Subcutaneous adipose tissue (tissue), 4 donors: ENCODE measurements around the gene GCNT2. TPM values are rescaled to one million over a fixed set of nuclear protein-coding genes. Genes with fewer than 3 reads are reported as not detected.

Source experiments
- total RNA-seq, 4 donors: library from RNA; depleted of rRNA; stranded (reverse); fragments of >200 nt; gene quantifications; one replicate each; pipeline ENCODE4 v1.1.0, GENCODE V29; 2016
- TF ChIP-seq, protein P1 (sequence below): fragments of 450-650 bp; IDR thresholded peaks from one replicate; pipeline ENCODE4 v1.5.1; 2016; ENCODE audit warnings: low read depth, mild to moderate bottlenecking, control low read depth, antibody characterized with exemption, moderate library complexity

GCNT2 gene
- total RNA-seq, 4 donors from 2014 or later, result 0.57 to 8.5 (median 5.6) TPM

DNA sequence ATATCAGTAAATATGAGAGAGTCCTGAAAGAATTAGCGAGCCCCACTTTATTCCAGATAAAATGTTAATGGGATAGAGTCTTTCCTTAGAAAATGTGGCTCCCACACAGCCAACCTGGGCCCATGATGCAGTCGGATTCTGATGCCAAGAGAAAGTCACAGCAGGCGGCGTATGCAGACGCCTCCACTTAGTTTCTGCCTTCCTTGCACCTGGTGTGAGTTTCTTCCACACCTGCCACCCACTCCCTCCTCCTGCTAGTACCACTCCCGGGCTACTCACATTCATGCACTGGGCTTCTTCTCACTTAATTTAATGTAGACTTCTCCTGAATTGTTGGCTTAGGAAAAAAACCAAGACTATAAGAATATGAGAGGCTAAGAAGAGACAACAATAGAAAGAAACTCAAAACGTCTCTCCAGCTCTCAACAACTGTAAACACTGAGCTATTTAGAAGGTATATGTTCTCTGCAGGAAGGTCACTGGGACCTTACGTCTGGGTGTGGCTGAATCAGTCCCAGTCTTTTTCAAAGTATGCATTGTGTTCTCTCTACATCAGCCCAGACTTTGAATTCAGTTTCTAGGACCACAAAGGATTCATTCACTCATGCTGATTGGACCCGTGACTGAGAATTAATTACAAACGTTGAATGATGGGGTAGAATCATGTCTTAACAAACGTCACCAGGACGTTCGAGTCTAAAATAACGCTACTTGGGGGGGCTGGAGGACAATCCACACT, 70.4 kb downstream of the GCNT2 start:
- TF ChIP-seq, protein P1, sequence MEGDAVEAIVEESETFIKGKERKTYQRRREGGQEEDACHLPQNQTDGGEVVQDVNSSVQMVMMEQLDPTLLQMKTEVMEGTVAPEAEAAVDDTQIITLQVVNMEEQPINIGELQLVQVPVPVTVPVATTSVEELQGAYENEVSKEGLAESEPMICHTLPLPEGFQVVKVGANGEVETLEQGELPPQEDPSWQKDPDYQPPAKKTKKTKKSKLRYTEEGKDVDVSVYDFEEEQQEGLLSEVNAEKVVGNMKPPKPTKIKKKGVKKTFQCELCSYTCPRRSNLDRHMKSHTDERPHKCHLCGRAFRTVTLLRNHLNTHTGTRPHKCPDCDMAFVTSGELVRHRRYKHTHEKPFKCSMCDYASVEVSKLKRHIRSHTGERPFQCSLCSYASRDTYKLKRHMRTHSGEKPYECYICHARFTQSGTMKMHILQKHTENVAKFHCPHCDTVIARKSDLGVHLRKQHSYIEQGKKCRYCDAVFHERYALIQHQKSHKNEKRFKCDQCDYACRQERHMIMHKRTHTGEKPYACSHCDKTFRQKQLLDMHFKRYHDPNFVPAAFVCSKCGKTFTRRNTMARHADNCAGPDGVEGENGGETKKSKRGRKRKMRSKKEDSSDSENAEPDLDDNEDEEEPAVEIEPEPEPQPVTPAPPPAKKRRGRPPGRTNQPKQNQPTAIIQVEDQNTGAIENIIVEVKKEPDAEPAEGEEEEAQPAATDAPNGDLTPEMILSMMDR, result no peak

DNA sequence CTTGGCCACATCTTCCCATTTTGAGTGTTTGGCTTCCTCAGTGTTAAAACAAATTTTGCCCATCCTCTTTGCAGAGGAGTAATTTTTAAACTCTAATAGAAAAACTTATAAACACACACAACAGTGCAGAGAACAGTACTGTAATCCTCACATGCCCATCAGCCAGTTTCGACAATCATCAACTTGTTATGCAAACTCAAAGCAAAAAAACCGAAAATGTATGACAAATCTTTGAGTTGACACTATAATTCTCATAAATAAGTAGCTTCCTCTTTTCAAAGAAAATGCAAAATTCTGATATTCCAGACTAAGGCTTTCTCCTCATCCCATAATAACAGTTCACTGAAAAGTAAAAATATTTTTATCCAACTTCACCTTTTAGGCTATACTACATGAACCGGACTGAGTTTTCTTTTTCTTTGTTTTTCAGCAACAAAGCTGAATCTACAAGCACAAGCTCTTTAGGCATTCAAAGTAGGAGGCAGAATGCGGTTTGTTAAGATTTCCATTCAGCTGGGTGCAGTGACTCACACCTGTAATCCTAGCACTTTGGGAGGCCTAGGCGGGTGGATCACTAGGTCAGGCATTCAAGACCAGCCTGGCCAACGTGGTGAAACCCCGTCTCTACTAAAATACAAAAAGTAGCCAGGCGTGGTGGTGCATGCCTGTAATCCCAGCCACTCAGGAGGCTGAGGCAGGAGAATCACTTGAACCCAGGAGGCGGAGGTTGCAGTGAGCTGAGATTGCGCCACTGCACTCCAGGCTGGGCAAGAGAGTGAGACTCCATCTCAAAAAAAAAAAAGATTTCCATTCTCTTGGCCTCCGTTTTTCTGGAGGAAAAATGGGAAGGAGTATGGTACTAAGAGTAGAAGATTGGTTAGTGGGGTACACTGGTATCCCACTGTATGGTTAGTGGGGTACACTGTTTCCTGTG, 74.8 kb downstream of the GCNT2 start:
- TF ChIP-seq, protein P1, result no peak

DNA sequence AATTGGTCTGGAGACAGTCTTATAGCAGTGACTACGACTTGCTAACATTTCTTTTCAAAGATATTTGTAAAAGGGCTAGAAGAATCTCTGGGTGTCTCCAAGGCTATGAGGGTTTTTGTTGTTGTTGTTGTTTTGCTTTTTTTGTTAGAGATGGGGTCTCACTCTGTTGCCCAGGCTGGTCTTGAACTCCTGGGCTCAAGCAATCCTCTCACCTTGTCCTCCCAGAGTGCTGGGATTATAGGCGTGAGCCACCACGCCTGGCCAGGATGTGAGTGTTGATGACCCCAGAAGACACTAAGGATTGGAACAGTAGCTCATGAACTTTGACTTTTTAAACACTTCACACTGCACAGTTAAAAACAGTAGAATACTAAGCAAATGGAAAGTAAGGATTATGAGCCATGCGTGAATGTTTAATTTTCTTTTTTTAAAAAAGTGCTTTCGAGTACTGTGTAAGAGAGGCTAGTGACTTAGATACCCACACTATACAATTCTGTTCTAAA, 76.4 kb downstream of the GCNT2 start:
- TF ChIP-seq, protein P1, result no peak

DNA sequence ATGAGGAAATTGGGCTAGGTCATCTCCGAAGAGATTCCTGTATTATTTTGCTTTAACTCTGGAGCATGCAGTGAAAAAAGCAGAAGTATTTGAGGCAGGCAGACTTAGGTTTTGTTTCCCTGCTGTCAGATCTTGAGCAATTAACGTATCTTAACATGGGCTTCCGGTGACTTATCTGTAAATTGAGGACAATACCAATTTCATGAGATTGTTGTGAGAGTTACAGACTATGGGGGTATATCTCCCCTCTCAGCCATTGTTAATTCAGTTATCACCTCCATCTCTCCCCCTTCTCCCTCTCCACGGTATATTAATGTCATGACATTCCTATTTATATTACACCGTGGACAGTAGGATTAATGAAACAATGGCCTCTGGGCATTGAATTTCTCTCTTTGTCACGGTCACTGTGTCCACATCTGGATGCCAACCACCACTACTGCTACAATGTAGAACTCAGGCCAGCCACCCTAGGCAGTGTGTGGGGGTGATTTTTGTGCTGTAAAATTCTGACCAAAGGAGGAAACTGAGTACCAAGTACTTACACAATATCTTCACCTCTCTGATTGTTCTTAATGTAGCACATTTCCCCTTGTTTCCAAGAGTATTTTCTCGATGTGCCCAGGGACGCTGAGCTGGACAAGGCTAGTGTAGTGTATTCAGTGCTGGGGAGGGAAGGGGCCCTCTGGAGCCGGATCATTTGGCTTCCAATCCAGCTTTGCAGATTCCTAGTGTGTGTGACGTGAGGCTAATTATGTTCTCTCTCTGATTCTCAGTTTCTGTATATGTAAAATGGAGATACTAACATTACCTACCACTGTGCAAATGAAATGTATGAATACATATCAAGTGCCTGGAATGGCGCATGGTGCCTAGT, 77.2 kb downstream of the GCNT2 start:
- TF ChIP-seq, protein P1, result no peak

DNA sequence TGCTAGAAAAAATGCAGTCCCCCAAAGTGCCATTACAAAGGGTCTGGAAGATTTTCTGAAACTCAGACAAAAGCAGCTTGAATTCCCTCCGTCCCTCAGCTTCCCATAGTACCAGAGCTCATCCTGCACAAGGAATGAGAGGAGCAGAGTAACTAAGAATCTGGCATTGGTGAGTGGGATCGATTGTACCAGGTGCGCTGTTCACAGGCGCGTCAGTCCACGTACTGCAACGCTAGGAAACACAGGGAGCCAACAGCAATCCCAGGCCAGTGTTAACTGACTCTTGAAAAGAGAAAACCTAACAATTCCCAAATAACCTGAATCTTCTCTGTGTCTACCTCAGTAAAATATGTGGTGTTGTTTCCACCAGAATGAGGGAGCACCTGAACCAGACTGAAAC, 77.9 kb downstream of the GCNT2 start:
- TF ChIP-seq, protein P1, result no peak

DNA sequence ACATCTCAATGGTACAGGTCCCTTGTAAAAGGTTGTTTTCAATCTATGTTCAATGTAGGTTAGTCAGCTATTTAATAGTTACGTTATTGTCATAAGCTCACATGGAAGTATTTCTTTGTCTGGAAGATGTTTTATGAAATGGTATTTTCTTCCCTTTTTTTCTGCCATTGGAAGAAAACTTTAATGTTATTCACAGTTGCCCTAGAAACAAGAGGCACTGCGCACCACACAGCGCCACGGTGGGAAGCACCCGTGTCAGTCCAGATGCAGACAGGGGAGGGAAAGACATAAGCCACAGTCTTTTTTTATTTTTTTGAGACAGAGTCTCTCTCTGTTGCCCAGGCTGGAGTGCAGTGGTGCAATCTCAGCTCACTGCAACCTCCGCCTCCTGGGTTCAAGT, 82.1 kb downstream of the GCNT2 start:
- TF ChIP-seq, protein P1, result no peak
